Kidney epithelial cell (primary cell): Measurements from ENCODE around the gene DDR1. TPM values are rescaled to one million over a fixed set of nuclear protein-coding genes. Genes with fewer than 3 reads are reported as not detected.
A peak's percentile ranks its signal among the peaks of the same experiment; 100 is the strongest.
"Not testable (repeated sequence)": the region's sequence is repeated elsewhere in the genome, so short reads cannot be mapped to it uniquely, and the experiment has no call there.

Experiments
- DNase-seq: peaks from one replicate; pipeline ENCODE4 v3.0.0-alpha.2; 2010; ENCODE audit warnings: low read depth
- H3K27me3 ChIP-seq: 2 replicates; pipeline ENCODE4 v1.6.0; 2011; ENCODE audit warnings: low read length; ENCODE audit not compliant: control insufficient read depth, insufficient read depth
- H3K36me3 ChIP-seq: 2 replicates; pipeline ENCODE4 v1.5.1; 2011; ENCODE audit warnings: low read length; ENCODE audit not compliant: control insufficient read depth, insufficient read depth
- H3K4me3 ChIP-seq: 2 replicates; pipeline ENCODE4 v1.5.1; 2011; ENCODE audit warnings: low read depth, mild to moderate bottlenecking, control low read depth, low read length
- total RNA-seq: library from RNA; depleted of rRNA; stranded (reverse); fragments of >200 nt; gene quantifications from 2 replicates; pipeline ENCODE4 v1.2.3, GENCODE V29; 2015
- TF ChIP-seq, protein P1 (sequence below): IDR thresholded peaks from 2 replicates; pipeline ENCODE4 v1.5.1; 2011; ENCODE audit warnings: mild to moderate bottlenecking, moderate library complexity, low read length, control low read depth, inconsistent platforms; ENCODE audit not compliant: insufficient read depth, poor library complexity, severe bottlenecking

DDR1 gene
- total RNA-seq, 1 donor from 2014 or later: 171 TPM

GRCh38 chr6:30902709-30903108 is 18.4 kb downstream of the DDR1 start:
- no peak overlapping the region for H3K4me3 ChIP-seq
- DNase-seq: no peak
- TF ChIP-seq, protein P1, sequence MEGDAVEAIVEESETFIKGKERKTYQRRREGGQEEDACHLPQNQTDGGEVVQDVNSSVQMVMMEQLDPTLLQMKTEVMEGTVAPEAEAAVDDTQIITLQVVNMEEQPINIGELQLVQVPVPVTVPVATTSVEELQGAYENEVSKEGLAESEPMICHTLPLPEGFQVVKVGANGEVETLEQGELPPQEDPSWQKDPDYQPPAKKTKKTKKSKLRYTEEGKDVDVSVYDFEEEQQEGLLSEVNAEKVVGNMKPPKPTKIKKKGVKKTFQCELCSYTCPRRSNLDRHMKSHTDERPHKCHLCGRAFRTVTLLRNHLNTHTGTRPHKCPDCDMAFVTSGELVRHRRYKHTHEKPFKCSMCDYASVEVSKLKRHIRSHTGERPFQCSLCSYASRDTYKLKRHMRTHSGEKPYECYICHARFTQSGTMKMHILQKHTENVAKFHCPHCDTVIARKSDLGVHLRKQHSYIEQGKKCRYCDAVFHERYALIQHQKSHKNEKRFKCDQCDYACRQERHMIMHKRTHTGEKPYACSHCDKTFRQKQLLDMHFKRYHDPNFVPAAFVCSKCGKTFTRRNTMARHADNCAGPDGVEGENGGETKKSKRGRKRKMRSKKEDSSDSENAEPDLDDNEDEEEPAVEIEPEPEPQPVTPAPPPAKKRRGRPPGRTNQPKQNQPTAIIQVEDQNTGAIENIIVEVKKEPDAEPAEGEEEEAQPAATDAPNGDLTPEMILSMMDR: no peak
- no peaks in the 10 kb centered on the region for H3K27me3 ChIP-seq
- H3K36me3 ChIP-seq: peaks cover 5% of the 10 kb centered on the region

GRCh38 chr6:30903236-30903635 is 18.9 kb downstream of the DDR1 start:
- DNase-seq: no peak
- no peak overlapping the region for H3K4me3 ChIP-seq
- peaks cover 5% of the 10 kb centered on the region for H3K36me3 ChIP-seq
- TF ChIP-seq, protein P1: no peak
- H3K27me3 ChIP-seq: no peaks in the 10 kb centered on the region

DNA sequence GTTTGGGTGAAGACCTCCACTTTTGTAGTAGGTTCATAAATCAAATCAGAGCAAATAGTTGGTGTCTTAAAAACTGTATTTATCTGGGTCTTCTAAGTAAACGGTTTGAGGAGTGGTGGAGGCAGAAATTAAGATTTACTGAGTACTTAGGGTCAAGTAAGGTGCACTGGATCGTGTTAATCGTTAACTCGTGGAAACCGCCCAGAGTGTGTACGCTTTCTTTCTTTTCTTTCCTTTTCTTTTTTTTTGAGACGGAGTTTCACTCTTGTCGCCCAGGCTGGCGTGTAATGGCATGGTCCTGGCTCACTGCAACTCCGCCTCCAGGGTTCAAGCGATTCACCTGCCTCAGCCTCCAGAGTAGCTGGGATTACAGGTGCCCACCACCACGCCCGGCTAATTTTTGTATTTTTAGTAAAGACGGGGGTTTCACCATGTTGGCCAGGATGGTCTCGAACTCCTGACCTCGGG is 23.0 kb downstream of the DDR1 start:
- not testable (repeated sequence) for H3K27me3 ChIP-seq, H3K36me3 ChIP-seq, DNase-seq
- peak overlapping the region; percentile 79 for H3K4me3 ChIP-seq

GRCh38 chr6:30907758-30908591 is 23.7 kb downstream of the DDR1 start, which contains the start of gene GTF2H4:
Gene GTF2H4 (plus strand): TSS chr6:30908207.
- Histone ChIP-seq H3K4me3 (peak within 1 kb of the TSS; percentile 79), H3K36me3 (peaks cover 5% of the 10 kb centered on the region), H3K27me3 (no peaks in the 10 kb centered on the region)
- peak; percentile 97 for DNase-seq
- TF ChIP-seq, protein P1: no peak

DNA sequence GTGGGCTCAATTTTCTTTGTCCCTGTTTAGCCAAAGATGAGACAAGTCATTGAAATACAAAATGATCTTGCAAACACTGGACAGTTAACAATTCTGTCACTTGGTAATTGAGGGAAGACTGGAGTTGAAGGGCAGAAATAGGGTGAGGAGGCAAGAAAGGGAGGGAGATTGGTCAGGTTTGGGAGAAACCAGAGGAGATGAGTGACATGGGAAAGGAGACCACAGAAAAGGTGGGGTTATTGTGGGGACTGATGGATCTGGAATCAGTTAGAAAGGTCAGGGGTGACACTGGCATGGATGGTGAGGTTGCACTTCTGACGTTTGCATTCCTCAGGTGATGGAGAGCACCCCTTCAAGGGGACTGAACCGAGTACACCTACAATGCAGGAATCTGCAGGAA is 24.4 kb downstream of the DDR1 start:
- Histone ChIP-seq H3K4me3 (peak overlapping the region; percentile 79), H3K27me3 (no peaks in the 10 kb centered on the region), H3K36me3 (peaks cover 5% of the 10 kb centered on the region)
- TF ChIP-seq, protein P1: no peak
- DNase-seq: no peak

- H3K4me3 ChIP-seq, H3K36me3 ChIP-seq, DNase-seq, H3K27me3 ChIP-seq: not testable (repeated sequence)
These were observed 26.2 kb downstream of the DDR1 start for GRCh38 chr6:30910473-30910872.
